Hepatocyte (in vitro differentiated cells): Measurements from ENCODE around the gene OGFOD1. TPM values are rescaled to one million over a fixed set of nuclear protein-coding genes. Genes with fewer than 3 reads are reported as not detected.

Source experiments
- DNase-seq: peaks from one replicate; pipeline ENCODE4 v3.0.0-alpha.2; 2016; ENCODE audit warnings: low spot score
- H2AFZ ChIP-seq: fragments of 200-600 bp; sonication (generic); 2 replicates; pipeline ENCODE4 v1.6.0; 2016; ENCODE audit warnings: antibody characterized with exemption, mild to moderate bottlenecking
- H3K27ac ChIP-seq: fragments of 200-600 bp; sonication (generic); 2 replicates; pipeline ENCODE4 v1.5.1; 2016; ENCODE audit warnings: mild to moderate bottlenecking
- H3K27me3 ChIP-seq: fragments of 200-600 bp; sonication (generic); 2 replicates; pipeline ENCODE4 v1.6.1; 2016
- H3K36me3 ChIP-seq: fragments of 200-600 bp; sonication (generic); replicated peaks from 2 replicates; pipeline ENCODE4 v1.5.1; 2016; ENCODE audit warnings: low read depth; ENCODE audit not compliant: insufficient read depth
- H3K4me1 ChIP-seq: fragments of 200-600 bp; sonication (generic); 2 replicates; pipeline ENCODE4 v1.5.1; 2016; ENCODE audit warnings: mild to moderate bottlenecking, moderate library complexity; ENCODE audit not compliant: insufficient read depth
- H3K4me2 ChIP-seq: fragments of 200-600 bp; sonication (generic); 2 replicates; pipeline ENCODE4 v1.6.0; 2016
- H3K4me3 ChIP-seq: fragments of 200-600 bp; sonication (generic); 2 replicates; pipeline ENCODE4 v1.5.1; 2016; ENCODE audit warnings: mild to moderate bottlenecking
- H3K79me2 ChIP-seq: fragments of 200-600 bp; sonication (generic); 2 replicates; pipeline ENCODE4 v1.6.0; 2017; ENCODE audit warnings: mild to moderate bottlenecking
- H3K9me2 ChIP-seq: fragments of 200-600 bp; sonication (generic); replicated peaks from 2 replicates; pipeline ENCODE4 v1.6.0; 2017; ENCODE audit warnings: mild to moderate bottlenecking; ENCODE audit not compliant: insufficient read depth
- H3K9me3 ChIP-seq: fragments of 200-600 bp; sonication (generic); 2 replicates; pipeline ENCODE4 v1.5.1; 2016; ENCODE audit warnings: low read depth, mild to moderate bottlenecking
- H4K20me1 ChIP-seq: fragments of 200-600 bp; sonication (generic); 2 replicates; pipeline ENCODE4 v1.6.0; 2016; ENCODE audit warnings: mild to moderate bottlenecking; ENCODE audit not compliant: insufficient read depth, poor library complexity, severe bottlenecking
- EZH2 ChIP-seq: fragments of 200-600 bp; sonication (generic); IDR thresholded peaks from 2 replicates; pipeline ENCODE4 v1.6.1; 2016; ENCODE audit warnings: antibody characterized with exemption, mild to moderate bottlenecking, borderline replicate concordance
- EZH2phosphoT487 ChIP-seq: fragments of 200-600 bp; sonication (generic); IDR thresholded peaks from one replicate; pipeline ENCODE4 v1.6.1; 2018; ENCODE audit warnings: antibody characterized with exemption, mild to moderate bottlenecking, low read depth, moderate library complexity; ENCODE audit not compliant: unreplicated experiment, severe bottlenecking
- WGBS: methylation state at CpG from one replicate; pipeline ENCODE4 v1.1.6; 2016; ENCODE audit warnings: low lambda C conversion rate; ENCODE audit errors: missing lambda C conversion rate; 5-methylcytosine and 5-hydroxymethylcytosine counted together
- polyA plus RNA-seq: library from polyadenylated mRNA; unstranded; fragments of >200 nt; fragmentation: Nextera tagmentation; extraction: Ambion mirVana; gene quantifications from 2 replicates; pipeline ENCODE4 v1.2.1, GENCODE V29; 2016
- total RNA-seq: library from RNA; depleted of rRNA; stranded (reverse); fragments of >200 nt; gene quantifications from 2 replicates; pipeline ENCODE4 v1.2.3, GENCODE V29; 2014
- TF ChIP-seq, protein P1 (sequence below): fragments of 200-600 bp; sonication (generic); IDR thresholded peaks from 2 replicates; pipeline ENCODE4 v1.5.1; 2016; ENCODE audit warnings: antibody characterized with exemption, mild to moderate bottlenecking; ENCODE audit not compliant: poor library complexity

The OGFOD1 gene
- total and polyA plus RNA-seq, 2 experiments from 2014 or later: 55.5 to 58.9 TPM

DNA sequence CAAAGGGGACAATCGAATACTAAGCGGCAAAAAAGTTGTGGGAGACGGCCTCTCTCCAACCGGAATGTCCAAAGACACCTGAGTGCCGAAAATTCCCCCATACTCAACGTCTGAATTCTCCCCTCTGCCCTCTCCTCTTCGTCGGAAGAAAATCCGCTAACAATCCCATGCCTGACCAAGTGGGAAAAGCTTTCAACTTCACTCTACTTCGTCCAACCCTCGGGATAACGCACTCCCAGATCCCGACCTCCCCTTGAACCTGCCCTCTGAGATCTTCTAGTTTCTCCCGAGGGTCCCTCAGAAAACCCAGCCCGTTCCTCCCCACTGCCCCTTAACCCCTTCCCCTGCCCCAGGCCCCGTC is 27.0 kb upstream of the OGFOD1 start:
- TF ChIP-seq, protein P1, sequence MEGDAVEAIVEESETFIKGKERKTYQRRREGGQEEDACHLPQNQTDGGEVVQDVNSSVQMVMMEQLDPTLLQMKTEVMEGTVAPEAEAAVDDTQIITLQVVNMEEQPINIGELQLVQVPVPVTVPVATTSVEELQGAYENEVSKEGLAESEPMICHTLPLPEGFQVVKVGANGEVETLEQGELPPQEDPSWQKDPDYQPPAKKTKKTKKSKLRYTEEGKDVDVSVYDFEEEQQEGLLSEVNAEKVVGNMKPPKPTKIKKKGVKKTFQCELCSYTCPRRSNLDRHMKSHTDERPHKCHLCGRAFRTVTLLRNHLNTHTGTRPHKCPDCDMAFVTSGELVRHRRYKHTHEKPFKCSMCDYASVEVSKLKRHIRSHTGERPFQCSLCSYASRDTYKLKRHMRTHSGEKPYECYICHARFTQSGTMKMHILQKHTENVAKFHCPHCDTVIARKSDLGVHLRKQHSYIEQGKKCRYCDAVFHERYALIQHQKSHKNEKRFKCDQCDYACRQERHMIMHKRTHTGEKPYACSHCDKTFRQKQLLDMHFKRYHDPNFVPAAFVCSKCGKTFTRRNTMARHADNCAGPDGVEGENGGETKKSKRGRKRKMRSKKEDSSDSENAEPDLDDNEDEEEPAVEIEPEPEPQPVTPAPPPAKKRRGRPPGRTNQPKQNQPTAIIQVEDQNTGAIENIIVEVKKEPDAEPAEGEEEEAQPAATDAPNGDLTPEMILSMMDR: no peak
- TF ChIP-seq EZH2 (no peak), EZH2phosphoT487 (no peak)
- Histone ChIP-seq H2AFZ (peak overlapping the region; percentile 59), H3K4me2 (peak overlapping the region; percentile 88), H3K9me2 (no peaks in the 10 kb centered on the region), H3K9me3 (no peaks in the 10 kb centered on the region), H3K27me3 (no peaks in the 10 kb centered on the region), H4K20me1 (peaks cover 39% of the 10 kb centered on the region), H3K27ac (peak overlapping the region; percentile 93), H3K79me2 (peaks cover 55% of the 10 kb centered on the region), H3K4me3 (peak overlapping the region; percentile 97), H3K36me3 (no peaks in the 10 kb centered on the region), H3K4me1 (peaks cover 18% of the 10 kb centered on the region)
- no peak for DNase-seq
- WGBS: under 1% methylated on average over 13 of the region's 16 CpGs

DNA sequence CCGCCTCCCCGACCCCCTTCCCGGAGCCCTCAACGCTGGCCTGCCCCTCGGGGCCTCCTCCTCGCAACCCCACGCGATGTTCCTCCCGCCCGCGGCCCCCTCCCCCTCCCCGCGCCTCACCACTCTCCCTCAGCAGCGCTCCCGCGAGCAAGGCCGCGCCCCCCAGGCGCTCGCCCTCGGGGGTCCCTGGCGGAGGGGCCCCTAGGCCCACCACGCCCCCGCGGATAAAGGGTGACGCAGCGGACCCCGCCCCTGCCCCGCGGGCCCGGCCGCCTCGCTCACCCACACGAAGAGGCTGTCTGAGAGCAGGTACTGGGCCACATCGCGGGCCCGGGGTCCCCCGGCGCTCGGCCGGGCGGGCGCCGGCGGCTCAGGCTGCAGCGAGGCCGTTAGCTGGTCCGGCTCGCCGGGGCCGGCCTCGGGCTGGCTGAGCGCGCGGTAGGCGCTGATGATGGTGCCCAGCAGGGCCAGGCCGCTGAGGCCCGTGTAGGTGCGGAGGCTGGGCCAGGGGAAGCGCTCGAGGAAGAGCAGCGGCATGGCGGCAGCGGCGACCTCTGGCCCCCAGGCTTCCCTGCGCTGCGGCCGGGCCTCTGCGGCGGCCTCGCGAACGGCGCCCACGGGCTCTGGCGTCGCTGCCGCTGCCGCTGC is 26.4 kb upstream of the OGFOD1 start:
- Histone ChIP-seq H3K4me1 (peaks cover 18% of the 10 kb centered on the region), H3K4me2 (peak overlapping the region; percentile 88), H4K20me1 (peaks cover 39% of the 10 kb centered on the region), H3K9me2 (no peaks in the 10 kb centered on the region), H3K27me3 (no peaks in the 10 kb centered on the region), H3K4me3 (peak overlapping the region; percentile 97), H3K79me2 (peaks cover 50% of the 10 kb centered on the region), H3K9me3 (no peaks in the 10 kb centered on the region), H3K36me3 (no peaks in the 10 kb centered on the region), H2AFZ (peak overlapping the region; percentile 59), H3K27ac (peak overlapping the region; percentile 93)
- TF ChIP-seq, protein P1: no peak
- TF ChIP-seq EZH2 (no peak), EZH2phosphoT487 (no peak)
- peak; percentile 68 for DNase-seq
- 1% methylated on average over 49 of the region's 79 CpGs for WGBS

DNA sequence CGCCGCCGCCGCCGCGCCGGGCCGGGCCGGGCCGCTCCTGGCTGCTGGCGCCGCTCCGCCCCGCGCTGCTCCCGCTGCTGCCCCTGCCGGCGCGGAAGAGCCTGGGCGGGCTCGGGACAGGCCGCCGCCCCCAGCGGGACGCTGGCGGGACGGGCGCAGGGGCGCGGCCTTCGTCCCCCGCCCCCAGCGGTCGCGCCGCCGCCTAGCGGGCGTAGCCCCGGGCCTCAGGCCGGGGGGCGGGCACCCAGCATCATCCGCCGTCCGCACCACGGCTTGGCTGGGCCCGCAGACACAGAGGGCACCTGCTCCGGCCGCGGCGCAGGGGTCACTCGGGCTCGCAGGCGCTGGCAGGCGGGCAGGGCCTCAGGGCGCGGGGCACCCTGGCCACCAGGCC is 25.9 kb upstream of the OGFOD1 start, which contains the start of gene AMFR:
AMFR (minus strand) TSS at position 107 of the 394 bp plus-strand sequence. CDS start 218 bp downstream, outside the sequence.
- Histone ChIP-seq H3K27me3 (no peaks in the 10 kb centered on the region), H4K20me1 (peaks cover 35% of the 10 kb centered on the region), H3K36me3 (no peaks in the 10 kb centered on the region), H3K9me3 (no peaks in the 10 kb centered on the region), H3K79me2 (peaks cover 45% of the 10 kb centered on the region), H2AFZ (peak within 1 kb of the TSS; percentile 59), H3K4me3 (peak within 1 kb of the TSS; percentile 97), H3K27ac (peak within 1 kb of the TSS; percentile 93), H3K4me1 (peaks cover 18% of the 10 kb centered on the region), H3K4me2 (peak within 1 kb of the TSS; percentile 89), H3K9me2 (no peaks in the 10 kb centered on the region)
- 4% methylated on average over 19 of the region's 57 CpGs for WGBS
- DNase-seq: peak; percentile 94
- TF ChIP-seq EZH2phosphoT487: no peak
- TF ChIP-seq, protein P1: no peak
- no peak for TF ChIP-seq EZH2

DNA sequence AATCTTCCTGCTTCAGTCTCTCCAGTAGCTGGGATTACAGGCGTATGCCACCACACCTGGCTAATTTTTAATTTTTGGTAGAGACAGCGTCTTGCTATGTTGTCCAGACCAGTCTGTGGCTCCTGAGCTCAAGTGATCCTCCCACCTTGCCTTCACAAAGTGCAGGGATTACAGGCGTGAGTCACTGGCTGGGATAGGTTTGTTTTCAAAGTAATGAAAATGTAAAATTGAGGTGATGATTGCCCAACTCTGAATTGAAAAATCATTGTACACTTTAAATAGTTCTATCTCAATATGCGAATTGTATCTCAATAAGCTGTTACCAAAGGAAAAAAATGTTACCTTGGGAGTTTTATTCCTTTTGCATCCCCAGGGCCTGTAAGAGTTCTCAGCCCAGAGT is 24.8 kb upstream of the OGFOD1 start:
- WGBS: 91% methylated on average over 4 of the region's 4 CpGs
- peaks cover 25% of the 10 kb centered on the region for H4K20me1 ChIP-seq
- no peak overlapping the region for H3K27ac ChIP-seq

More for the DNA sequence above, 24.8 kb upstream of the OGFOD1 start:
- H3K36me3 ChIP-seq: no peaks in the 10 kb centered on the region
- H3K79me2 ChIP-seq: peaks cover 33% of the 10 kb centered on the region
- no peaks in the 10 kb centered on the region for H3K9me3 ChIP-seq
- H3K4me3 ChIP-seq: no peak overlapping the region
- H3K4me2 ChIP-seq: no peak overlapping the region
- H2AFZ ChIP-seq: no peak overlapping the region
- peaks cover 18% of the 10 kb centered on the region for H3K4me1 ChIP-seq
- H3K9me2 ChIP-seq: no peaks in the 10 kb centered on the region
- TF ChIP-seq EZH2phosphoT487 (no peak), EZH2 (no peak)
- TF ChIP-seq, protein P1: no peak
- DNase-seq: no peak
- no peaks in the 10 kb centered on the region for H3K27me3 ChIP-seq
